ENCODE measurements around the gene TUFT1. TPM values are rescaled to one million over a fixed set of nuclear protein-coding genes. Genes with fewer than 3 reads are reported as not detected.
"Not testable (repeated sequence)": the region's sequence is repeated elsewhere in the genome, so short reads cannot be mapped to it uniquely, and the experiment has no call there.

Gene TUFT1
- total RNA-seq, 1 donor from 2014 or later = 6.8 TPM

GRCh38 chr1:151611288-151611790, 71.2 kb downstream of the TUFT1 start:
- Histone ChIP-seq H3K4me1 (ENCODE audit: control insufficient read depth in 3 of 3, insufficient read depth in 3 of 3, low read length in 3 of 3) (peaks cover 12 to 21% (median 13%) of the 10 kb centered on the region in 3 donors), H3K9ac (ENCODE audit: low read depth in 1 of 3, low read length in 3 of 3) (peak overlapping the region in 1 of 3 donors; percentile 78), H3K36me3 (ENCODE audit: control insufficient read depth in 3 of 3, insufficient read depth in 3 of 3, low read length in 3 of 3) (peaks cover 0 to 3% (median 3%) of the 10 kb centered on the region in 3 donors), H3K27me3 (ENCODE audit: control insufficient read depth in 3 of 3, insufficient read depth in 3 of 3, low read length in 3 of 3) (peaks cover 0 to 4% (median 0%) of the 10 kb centered on the region in 3 donors), H3K4me3 (ENCODE audit: low read length in 3 of 3) (peak overlapping the region; percentile 84 to 93 (median 91)), H3K9me3 (ENCODE audit: control insufficient read depth in 3 of 3, low read length in 3 of 3) (no peaks in the 10 kb centered on the region), H3K27ac (ENCODE audit: low read depth, low read length) (peak overlapping the region; percentile 89)

DNA sequence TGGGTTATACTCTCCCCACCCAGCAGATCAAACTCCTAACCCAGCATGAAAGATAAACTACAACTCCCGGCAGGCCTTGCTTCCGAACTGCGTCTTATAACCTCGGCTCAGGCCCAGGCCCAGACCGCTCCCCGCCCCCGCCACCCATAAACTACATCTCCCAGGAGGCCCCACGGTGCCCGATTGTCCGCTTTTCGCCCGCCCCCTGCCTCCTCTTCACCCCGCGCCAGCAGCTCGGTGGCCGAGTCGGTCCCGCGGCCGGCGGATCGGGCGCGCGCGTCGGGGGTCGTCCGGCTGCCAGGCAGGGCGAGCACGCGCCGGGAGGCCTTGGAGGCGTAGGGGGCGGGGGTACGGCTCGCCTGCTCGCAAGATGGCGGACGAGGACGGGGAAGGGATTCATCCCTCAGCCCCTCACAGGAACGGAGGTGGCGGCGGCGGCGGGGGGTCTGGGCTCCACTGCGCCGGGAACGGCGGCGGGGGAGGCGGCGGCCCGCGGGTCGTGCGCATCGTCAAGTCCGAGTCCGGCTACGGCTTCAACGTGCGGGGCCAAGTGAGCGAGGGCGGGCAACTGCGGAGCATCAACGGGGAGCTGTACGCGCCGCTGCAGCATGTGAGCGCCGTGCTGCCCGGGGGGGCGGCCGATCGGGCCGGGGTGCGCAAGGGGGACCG, 71.9 kb downstream of the TUFT1 start, which contains the start of gene SNX27:
Gene SNX27, plus strand, starts transcription at position 219 of the 669 bp plus-strand sequence. Its CDS starts 152 bp downstream, at position 371.
- Histone ChIP-seq H3K9ac (ENCODE audit: low read depth in 1 of 3, low read length in 3 of 3) (peak within 1 kb of the TSS; percentile 78 to 88 (median 86)), H3K27me3 (ENCODE audit: control insufficient read depth in 3 of 3, insufficient read depth in 3 of 3, low read length in 3 of 3) (peaks cover 0 to 4% (median 0%) of the 10 kb centered on the region in 3 donors), H3K9me3 (ENCODE audit: control insufficient read depth in 3 of 3, low read length in 3 of 3) (no peaks in the 10 kb centered on the region), H3K4me3 (ENCODE audit: low read length in 3 of 3) (peak within 1 kb of the TSS; percentile 84 to 93 (median 91)), H3K36me3 (ENCODE audit: control insufficient read depth in 3 of 3, insufficient read depth in 3 of 3, low read length in 3 of 3) (peaks cover 0 to 3% (median 3%) of the 10 kb centered on the region in 3 donors), H3K27ac (ENCODE audit: low read depth, low read length) (peak within 1 kb of the TSS; percentile 89), H3K4me1 (ENCODE audit: control insufficient read depth in 3 of 3, insufficient read depth in 3 of 3, low read length in 3 of 3) (peaks cover 12 to 21% (median 13%) of the 10 kb centered on the region in 3 donors)

GRCh38 chr1:151612501-151613281, 72.6 kb downstream of the TUFT1 start:
- no peaks in the 10 kb centered on the region for H3K9me3 ChIP-seq (ENCODE audit: control insufficient read depth in 3 of 3, low read length in 3 of 3)
- no peaks in the 10 kb centered on the region for H3K27me3 ChIP-seq (ENCODE audit: control insufficient read depth in 3 of 3, insufficient read depth in 3 of 3, low read length in 3 of 3)
- H3K36me3 ChIP-seq (ENCODE audit: control insufficient read depth in 3 of 3, insufficient read depth in 3 of 3, low read length in 3 of 3) = peaks cover 0 to 3% (median 3%) of the 10 kb centered on the region in 3 donors
- peaks cover 12 to 21% (median 13%) of the 10 kb centered on the region in 3 donors for H3K4me1 ChIP-seq (ENCODE audit: control insufficient read depth in 3 of 3, insufficient read depth in 3 of 3, low read length in 3 of 3)
- peak overlapping the region; percentile 84 to 93 (median 91) for H3K4me3 ChIP-seq (ENCODE audit: low read length in 3 of 3)
- H3K27ac ChIP-seq (ENCODE audit: low read depth, low read length) = peak overlapping the region; percentile 89
- peak overlapping the region; percentile 78 to 88 (median 86) for H3K9ac ChIP-seq (ENCODE audit: low read depth in 1 of 3, low read length in 3 of 3)

GRCh38 chr1:151613282-151613780, 73.2 kb downstream of the TUFT1 start:
- Histone ChIP-seq H3K36me3 (ENCODE audit: control insufficient read depth in 3 of 3, insufficient read depth in 3 of 3, low read length in 3 of 3) (peaks cover 0 to 3% (median 3%) of the 10 kb centered on the region in 3 donors), H3K27me3 (ENCODE audit: control insufficient read depth in 3 of 3, insufficient read depth in 3 of 3, low read length in 3 of 3) (no peaks in the 10 kb centered on the region), H3K9ac (ENCODE audit: low read depth in 1 of 3, low read length in 3 of 3) (peak overlapping the region; percentile 78 to 88 (median 86)), H3K4me1 (ENCODE audit: control insufficient read depth in 3 of 3, insufficient read depth in 3 of 3, low read length in 3 of 3) (peaks cover 12 to 21% (median 13%) of the 10 kb centered on the region in 3 donors), H3K4me3 (ENCODE audit: low read length in 3 of 3) (peak overlapping the region; percentile 84 to 93 (median 91)), H3K27ac (ENCODE audit: low read depth, low read length) (no peak overlapping the region), H3K9me3 (ENCODE audit: control insufficient read depth in 3 of 3, low read length in 3 of 3) (no peaks in the 10 kb centered on the region)

GRCh38 chr1:151615711-151616504, 75.8 kb downstream of the TUFT1 start:
- no peaks in the 10 kb centered on the region for H3K9me3 ChIP-seq (ENCODE audit: control insufficient read depth in 3 of 3, low read length in 3 of 3)
- peaks cover 20 to 40% (median 28%) of the 10 kb centered on the region in 3 donors for H3K4me1 ChIP-seq (ENCODE audit: control insufficient read depth in 3 of 3, insufficient read depth in 3 of 3, low read length in 3 of 3)
- H3K36me3 ChIP-seq (ENCODE audit: control insufficient read depth in 3 of 3, insufficient read depth in 3 of 3, low read length in 3 of 3) = peaks cover 0 to 3% (median 3%) of the 10 kb centered on the region in 3 donors
- no peak overlapping the region for H3K27ac ChIP-seq (ENCODE audit: low read depth, low read length)
- H3K9ac ChIP-seq (ENCODE audit: low read depth in 1 of 3, low read length in 3 of 3) = no peak overlapping the region
- H3K4me3 ChIP-seq (ENCODE audit: low read length in 3 of 3) = no peak overlapping the region
- H3K27me3 ChIP-seq (ENCODE audit: control insufficient read depth in 3 of 3, insufficient read depth in 3 of 3, low read length in 3 of 3) = no peaks in the 10 kb centered on the region

GRCh38 chr1:151616505-151616849, 76.4 kb downstream of the TUFT1 start:
- Histone ChIP-seq H3K36me3 (ENCODE audit: control insufficient read depth in 3 of 3, insufficient read depth in 3 of 3, low read length in 3 of 3) (peaks cover 0 to 3% (median 3%) of the 10 kb centered on the region in 3 donors), H3K9ac (ENCODE audit: low read depth in 1 of 3, low read length in 3 of 3) (no peak overlapping the region), H3K4me1 (ENCODE audit: control insufficient read depth in 3 of 3, insufficient read depth in 3 of 3, low read length in 3 of 3) (peaks cover 18 to 41% (median 30%) of the 10 kb centered on the region in 3 donors), H3K9me3 (ENCODE audit: control insufficient read depth in 3 of 3, low read length in 3 of 3) (no peaks in the 10 kb centered on the region), H3K27ac (ENCODE audit: low read depth, low read length) (no peak overlapping the region), H3K27me3 (ENCODE audit: control insufficient read depth in 3 of 3, insufficient read depth in 3 of 3, low read length in 3 of 3) (no peaks in the 10 kb centered on the region), H3K4me3 (ENCODE audit: low read length in 3 of 3) (no peak overlapping the region)

GRCh38 chr1:151618003-151618402, 77.9 kb downstream of the TUFT1 start:
- Histone ChIP-seq H3K4me1 (ENCODE audit: control insufficient read depth in 3 of 3, insufficient read depth in 3 of 3, low read length in 3 of 3) (peaks cover 13 to 36% (median 33%) of the 10 kb centered on the region in 3 donors), H3K9ac (ENCODE audit: low read depth in 1 of 3, low read length in 3 of 3) (no peak overlapping the region), H3K4me3 (ENCODE audit: low read length in 3 of 3) (no peak overlapping the region), H3K27me3 (ENCODE audit: control insufficient read depth in 3 of 3, insufficient read depth in 3 of 3, low read length in 3 of 3) (no peaks in the 10 kb centered on the region), H3K9me3 (ENCODE audit: control insufficient read depth in 3 of 3, low read length in 3 of 3) (no peaks in the 10 kb centered on the region), H3K36me3 (ENCODE audit: control insufficient read depth in 3 of 3, insufficient read depth in 3 of 3, low read length in 3 of 3) (peaks cover 0 to 3% (median 3%) of the 10 kb centered on the region in 3 donors), H3K27ac (ENCODE audit: low read depth, low read length) (no peak overlapping the region)

DNA sequence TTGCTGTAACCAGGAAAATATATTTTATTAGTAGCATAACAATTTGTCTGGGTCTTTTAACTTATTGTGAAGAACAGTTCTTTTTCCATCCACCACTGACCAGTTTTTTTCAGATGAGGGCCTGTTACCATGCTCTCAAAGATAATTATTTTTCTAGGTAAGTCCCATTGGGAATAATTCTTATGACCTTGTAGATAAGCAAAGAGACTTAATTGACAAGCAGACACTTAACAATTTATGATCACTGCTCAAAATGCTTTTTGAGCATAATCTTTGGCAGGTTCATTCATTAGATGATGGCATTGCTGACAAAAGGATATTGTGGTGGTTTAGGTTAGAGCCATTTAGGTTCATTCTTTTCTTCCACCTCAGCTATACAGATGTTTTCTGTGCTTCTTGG, 78.4 kb downstream of the TUFT1 start:
- Histone ChIP-seq H3K9ac (ENCODE audit: low read depth in 1 of 3, low read length in 3 of 3) (no peak overlapping the region), H3K4me1 (ENCODE audit: control insufficient read depth in 3 of 3, insufficient read depth in 3 of 3, low read length in 3 of 3) (peaks cover 8 to 32% (median 28%) of the 10 kb centered on the region in 3 donors), H3K4me3 (ENCODE audit: low read length in 3 of 3) (no peak overlapping the region), H3K9me3 (ENCODE audit: control insufficient read depth in 3 of 3, low read length in 3 of 3) (no peaks in the 10 kb centered on the region), H3K27me3 (ENCODE audit: control insufficient read depth in 3 of 3, insufficient read depth in 3 of 3, low read length in 3 of 3) (no peaks in the 10 kb centered on the region), H3K27ac (ENCODE audit: low read depth, low read length) (no peak overlapping the region), H3K36me3 (ENCODE audit: control insufficient read depth in 3 of 3, insufficient read depth in 3 of 3, low read length in 3 of 3) (peaks cover 0 to 3% (median 3%) of the 10 kb centered on the region in 3 donors)

- H3K36me3 ChIP-seq (ENCODE audit: control insufficient read depth in 3 of 3, insufficient read depth in 3 of 3, low read length in 3 of 3); H3K9ac ChIP-seq (ENCODE audit: low read depth in 1 of 3, low read length in 3 of 3); H3K27me3 ChIP-seq (ENCODE audit: control insufficient read depth in 3 of 3, insufficient read depth in 3 of 3, low read length in 3 of 3); H3K9me3 ChIP-seq (ENCODE audit: control insufficient read depth in 3 of 3, low read length in 3 of 3): not testable (repeated sequence)
- Histone ChIP-seq H3K4me3 (ENCODE audit: low read length in 3 of 3) (peak overlapping the region in 1 of 3 donors; percentile 9), H3K4me1 (ENCODE audit: control insufficient read depth in 3 of 3, insufficient read depth in 3 of 3, low read length in 3 of 3) (peaks cover 7 to 26% (median 25%) of the 10 kb centered on the region in 3 donors), H3K27ac (ENCODE audit: low read depth, low read length) (peak overlapping the region; percentile 62)
These were observed 78.9 kb downstream of the TUFT1 start for GRCh38 chr1:151618996-151619395.

Measured in skeletal muscle tissue (tissue), 4 donors.